ENCODE data around the gene MATR3.

DNA sequence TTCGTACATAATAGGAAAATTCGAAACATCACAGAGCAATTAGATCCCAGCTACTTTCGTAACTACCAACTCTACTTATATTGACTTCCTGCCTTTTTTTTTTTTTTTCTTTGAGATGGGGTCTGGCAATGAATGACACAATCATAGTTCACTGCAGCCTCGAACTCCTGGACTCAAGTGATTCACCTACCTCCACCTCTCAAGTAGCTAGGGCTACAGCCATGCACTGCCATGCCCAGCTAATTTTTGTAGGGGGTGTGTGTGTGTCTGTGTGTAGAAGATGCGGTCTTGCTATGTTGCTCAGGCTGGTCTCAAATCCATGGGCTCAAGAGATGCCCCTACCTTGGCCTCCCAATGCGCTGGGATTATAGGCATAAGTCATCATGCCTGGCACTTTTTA is 42.3 kb downstream of the MATR3 start:
- TF ChIP-seq, protein P1, sequence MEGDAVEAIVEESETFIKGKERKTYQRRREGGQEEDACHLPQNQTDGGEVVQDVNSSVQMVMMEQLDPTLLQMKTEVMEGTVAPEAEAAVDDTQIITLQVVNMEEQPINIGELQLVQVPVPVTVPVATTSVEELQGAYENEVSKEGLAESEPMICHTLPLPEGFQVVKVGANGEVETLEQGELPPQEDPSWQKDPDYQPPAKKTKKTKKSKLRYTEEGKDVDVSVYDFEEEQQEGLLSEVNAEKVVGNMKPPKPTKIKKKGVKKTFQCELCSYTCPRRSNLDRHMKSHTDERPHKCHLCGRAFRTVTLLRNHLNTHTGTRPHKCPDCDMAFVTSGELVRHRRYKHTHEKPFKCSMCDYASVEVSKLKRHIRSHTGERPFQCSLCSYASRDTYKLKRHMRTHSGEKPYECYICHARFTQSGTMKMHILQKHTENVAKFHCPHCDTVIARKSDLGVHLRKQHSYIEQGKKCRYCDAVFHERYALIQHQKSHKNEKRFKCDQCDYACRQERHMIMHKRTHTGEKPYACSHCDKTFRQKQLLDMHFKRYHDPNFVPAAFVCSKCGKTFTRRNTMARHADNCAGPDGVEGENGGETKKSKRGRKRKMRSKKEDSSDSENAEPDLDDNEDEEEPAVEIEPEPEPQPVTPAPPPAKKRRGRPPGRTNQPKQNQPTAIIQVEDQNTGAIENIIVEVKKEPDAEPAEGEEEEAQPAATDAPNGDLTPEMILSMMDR (IDR thresholded peaks at IDR 0.05; ENCODE audit: low read depth, low read length, missing input control), result no peak
- TF ChIP-seq TAF1 (conservative IDR thresholded peaks at IDR 0.05) (no peak), RAD21 (IDR thresholded peaks at IDR 0.05) (no peak)
- TF ChIP-seq, protein P2, sequence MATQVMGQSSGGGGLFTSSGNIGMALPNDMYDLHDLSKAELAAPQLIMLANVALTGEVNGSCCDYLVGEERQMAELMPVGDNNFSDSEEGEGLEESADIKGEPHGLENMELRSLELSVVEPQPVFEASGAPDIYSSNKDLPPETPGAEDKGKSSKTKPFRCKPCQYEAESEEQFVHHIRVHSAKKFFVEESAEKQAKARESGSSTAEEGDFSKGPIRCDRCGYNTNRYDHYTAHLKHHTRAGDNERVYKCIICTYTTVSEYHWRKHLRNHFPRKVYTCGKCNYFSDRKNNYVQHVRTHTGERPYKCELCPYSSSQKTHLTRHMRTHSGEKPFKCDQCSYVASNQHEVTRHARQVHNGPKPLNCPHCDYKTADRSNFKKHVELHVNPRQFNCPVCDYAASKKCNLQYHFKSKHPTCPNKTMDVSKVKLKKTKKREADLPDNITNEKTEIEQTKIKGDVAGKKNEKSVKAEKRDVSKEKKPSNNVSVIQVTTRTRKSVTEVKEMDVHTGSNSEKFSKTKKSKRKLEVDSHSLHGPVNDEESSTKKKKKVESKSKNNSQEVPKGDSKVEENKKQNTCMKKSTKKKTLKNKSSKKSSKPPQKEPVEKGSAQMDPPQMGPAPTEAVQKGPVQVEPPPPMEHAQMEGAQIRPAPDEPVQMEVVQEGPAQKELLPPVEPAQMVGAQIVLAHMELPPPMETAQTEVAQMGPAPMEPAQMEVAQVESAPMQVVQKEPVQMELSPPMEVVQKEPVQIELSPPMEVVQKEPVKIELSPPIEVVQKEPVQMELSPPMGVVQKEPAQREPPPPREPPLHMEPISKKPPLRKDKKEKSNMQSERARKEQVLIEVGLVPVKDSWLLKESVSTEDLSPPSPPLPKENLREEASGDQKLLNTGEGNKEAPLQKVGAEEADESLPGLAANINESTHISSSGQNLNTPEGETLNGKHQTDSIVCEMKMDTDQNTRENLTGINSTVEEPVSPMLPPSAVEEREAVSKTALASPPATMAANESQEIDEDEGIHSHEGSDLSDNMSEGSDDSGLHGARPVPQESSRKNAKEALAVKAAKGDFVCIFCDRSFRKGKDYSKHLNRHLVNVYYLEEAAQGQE (IDR thresholded peaks at IDR 0.05), result no peak

All from liver (tissue), 3 donors.